C4-2B (cell line): ENCODE data around the gene POU6F2.

ENCODE experiments used
- ZFX ChIP-seq: fragments of 450-650 bp; IDR thresholded peaks from 2 replicates; pipeline ENCODE4 v1.6.1; 2017
- TF ChIP-seq, protein P1 (sequence below): fragments of 450-650 bp; conservative IDR thresholded peaks from 2 replicates; pipeline ENCODE4 v1.5.1; 2017; ENCODE audit warnings: mild to moderate bottlenecking

DNA sequence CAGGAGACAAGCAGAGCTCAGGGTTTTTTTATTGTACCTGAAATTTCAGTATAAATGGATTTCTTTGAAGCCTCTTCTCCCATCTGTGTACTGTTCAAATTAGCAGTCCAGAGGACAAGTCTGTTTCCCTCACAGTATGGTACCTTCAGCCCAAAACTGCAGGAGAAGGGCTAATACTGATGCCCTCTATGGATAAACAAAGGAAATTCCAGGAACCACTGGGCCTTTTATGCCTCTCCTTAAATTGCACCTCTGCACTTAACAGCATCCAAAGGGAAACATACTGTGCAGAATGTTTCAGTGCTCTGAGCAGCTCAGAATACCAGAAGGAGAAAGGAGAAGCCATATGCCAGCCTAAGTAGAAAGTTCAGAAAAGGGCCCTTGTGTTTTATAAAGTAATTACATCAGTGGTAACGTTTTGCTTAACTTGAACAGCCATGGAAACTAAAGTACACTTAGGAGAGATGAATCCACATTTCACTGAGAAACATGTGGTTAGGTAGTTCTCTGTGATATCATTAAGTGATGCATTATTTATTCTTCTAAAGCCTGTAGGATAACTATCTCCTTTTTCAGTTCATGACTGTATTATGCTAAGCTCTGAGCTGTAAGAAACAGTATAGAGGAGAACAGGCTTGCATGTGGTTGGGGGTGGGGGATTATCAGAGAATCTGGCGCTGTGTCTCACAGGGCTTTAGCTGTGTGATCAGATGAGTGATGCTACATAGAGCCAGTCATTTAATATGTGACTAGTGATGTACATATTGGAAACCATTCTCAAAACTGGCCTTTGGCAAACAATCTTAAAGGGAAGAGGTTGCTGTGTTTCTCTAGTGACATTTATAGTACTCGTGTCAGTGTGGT is 111.3 kb downstream of the POU6F2 start:
- TF ChIP-seq, protein P1, sequence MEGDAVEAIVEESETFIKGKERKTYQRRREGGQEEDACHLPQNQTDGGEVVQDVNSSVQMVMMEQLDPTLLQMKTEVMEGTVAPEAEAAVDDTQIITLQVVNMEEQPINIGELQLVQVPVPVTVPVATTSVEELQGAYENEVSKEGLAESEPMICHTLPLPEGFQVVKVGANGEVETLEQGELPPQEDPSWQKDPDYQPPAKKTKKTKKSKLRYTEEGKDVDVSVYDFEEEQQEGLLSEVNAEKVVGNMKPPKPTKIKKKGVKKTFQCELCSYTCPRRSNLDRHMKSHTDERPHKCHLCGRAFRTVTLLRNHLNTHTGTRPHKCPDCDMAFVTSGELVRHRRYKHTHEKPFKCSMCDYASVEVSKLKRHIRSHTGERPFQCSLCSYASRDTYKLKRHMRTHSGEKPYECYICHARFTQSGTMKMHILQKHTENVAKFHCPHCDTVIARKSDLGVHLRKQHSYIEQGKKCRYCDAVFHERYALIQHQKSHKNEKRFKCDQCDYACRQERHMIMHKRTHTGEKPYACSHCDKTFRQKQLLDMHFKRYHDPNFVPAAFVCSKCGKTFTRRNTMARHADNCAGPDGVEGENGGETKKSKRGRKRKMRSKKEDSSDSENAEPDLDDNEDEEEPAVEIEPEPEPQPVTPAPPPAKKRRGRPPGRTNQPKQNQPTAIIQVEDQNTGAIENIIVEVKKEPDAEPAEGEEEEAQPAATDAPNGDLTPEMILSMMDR, result no peak; the same call in 1 of the 2 replicates
- TF ChIP-seq ZFX, result no peak
